Natural killer cell treated with Interleukin-12 subunit alpha and Interleukin-12 subunit beta and Interleukin-15 and Interleukin-18, amount 100 ng/mL, for 72 hours (primary cell): ENCODE measurements around the gene BRINP1. TPM values are rescaled to one million over a fixed set of nuclear protein-coding genes. Genes with fewer than 3 reads are reported as not detected.

Experiments used
- ATAC-seq, 2 donors: fragments of 150-1000 bp; cut with Tn5 transposase in 1 of 2; sonication (Bioruptor Pico), chemical (Tn5 transposase) in 1 of 2; 2 replicates each; pipeline ENCODE4 v1.10.0; 2021
- DNase-seq: peaks from one replicate; pipeline ENCODE4 v3.0.0; 2022; ENCODE audit warnings: low spot score
- H3K27ac Mint-ChIP-seq, 2 donors: 1 replicate in 1 of 2; 2 replicates in 1 of 2; pipeline ENCODE4 v1.8.0; 2022; ENCODE audit warnings: mixed read lengths in 2 of 2, mild to moderate bottlenecking in 1 of 2, moderate library complexity in 1 of 2
- H3K27me3 Mint-ChIP-seq, 2 donors: 1 replicate in 1 of 2; 2 replicates in 1 of 2; pipeline ENCODE4 v1.8.0; 2022; ENCODE audit warnings: mixed read lengths in 2 of 2
- H3K36me3 Mint-ChIP-seq: one replicate; pipeline ENCODE4 v1.8.0; 2022; ENCODE audit warnings: mixed read lengths
- H3K4me1 Mint-ChIP-seq, 2 donors: 1 replicate in 1 of 2; 2 replicates in 1 of 2; pipeline ENCODE4 v1.8.0; 2022; ENCODE audit warnings: low read depth in 2 of 2, mixed read lengths in 2 of 2, mild to moderate bottlenecking in 1 of 2
- H3K4me3 Mint-ChIP-seq: one replicate; pipeline ENCODE4 v1.8.0; 2022; ENCODE audit warnings: mixed read lengths
- H3K9me3 Mint-ChIP-seq: 2 replicates; pipeline ENCODE4 v1.8.0; 2022; ENCODE audit warnings: mixed read lengths
- total RNA-seq, 2 donors: library from RNA; stranded (reverse); gene quantifications; one replicate each; pipeline ENCODE4 v1.2.3, GENCODE V29; 2022

The BRINP1 gene
- total RNA-seq, 2 donors from 2014 or later: not detected

- no peak for DNase-seq
- H3K4me1 Mint-ChIP-seq: no peaks in the 10 kb centered on the region
- peaks cover 11% of the 10 kb centered on the region for H3K9me3 Mint-ChIP-seq
- no peak overlapping the region for H3K27ac Mint-ChIP-seq
- no peaks in the 10 kb centered on the region for H3K27me3 Mint-ChIP-seq
- H3K4me3 Mint-ChIP-seq: no peak overlapping the region
- no peak for ATAC-seq
- H3K36me3 Mint-ChIP-seq: peaks cover 4% of the 10 kb centered on the region
Observed at GRCh38 chr9:119322184-119322583, 47.1 kb downstream of the BRINP1 start.

DNA sequence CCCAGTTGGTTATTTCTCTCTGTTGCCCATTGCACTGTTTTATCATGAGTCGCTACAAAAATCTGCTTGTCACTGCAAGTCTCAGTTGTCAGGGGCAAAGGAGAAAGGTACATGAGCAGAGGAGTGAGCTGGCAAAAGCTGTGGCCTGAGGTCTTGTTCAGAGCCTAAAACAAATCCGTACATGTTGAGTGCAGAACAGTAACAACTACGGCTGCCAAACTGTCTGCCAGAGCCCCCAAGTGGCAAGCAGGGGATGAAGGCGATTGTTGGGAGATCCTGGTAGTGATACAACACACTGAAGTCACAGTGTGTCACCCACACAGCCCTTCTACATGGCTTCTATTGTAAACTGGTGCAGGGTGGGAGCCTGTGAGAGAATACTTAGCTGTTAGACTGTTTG, 50.9 kb downstream of the BRINP1 start:
- no peak overlapping the region for H3K27ac Mint-ChIP-seq
- H3K36me3 Mint-ChIP-seq: no peaks in the 10 kb centered on the region
- no peaks in the 10 kb centered on the region for H3K27me3 Mint-ChIP-seq
- H3K4me3 Mint-ChIP-seq: no peak overlapping the region
- ATAC-seq (no peak), DNase-seq (no peak)
- no peaks in the 10 kb centered on the region for H3K4me1 Mint-ChIP-seq
- H3K9me3 Mint-ChIP-seq: peaks cover 9% of the 10 kb centered on the region

DNA sequence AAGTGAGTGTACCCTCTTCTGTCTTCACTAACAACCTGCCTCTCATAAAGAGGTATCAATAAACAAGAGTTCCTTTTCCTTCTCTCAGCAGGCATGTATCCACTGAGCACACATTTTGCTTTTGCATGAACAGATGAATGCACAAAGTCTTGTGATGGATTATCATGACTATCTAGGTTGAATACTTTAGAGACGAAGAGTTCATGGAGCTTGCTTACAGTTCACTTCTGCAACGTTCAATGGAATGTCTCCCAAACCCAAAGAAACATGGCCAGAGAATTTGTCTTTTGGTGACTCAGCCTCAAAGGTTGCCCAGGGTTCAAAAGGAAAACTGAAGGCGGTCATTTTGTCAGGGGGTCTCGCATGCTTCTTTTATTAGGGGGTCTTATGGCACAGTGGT, 55.4 kb downstream of the BRINP1 start:
- H3K27me3 Mint-ChIP-seq: no peaks in the 10 kb centered on the region
- no peaks in the 10 kb centered on the region for H3K4me1 Mint-ChIP-seq
- no peaks in the 10 kb centered on the region for H3K36me3 Mint-ChIP-seq
- peaks cover 11% of the 10 kb centered on the region for H3K9me3 Mint-ChIP-seq
- DNase-seq (no peak), ATAC-seq (no peak)
- no peak overlapping the region for H3K27ac Mint-ChIP-seq
- no peak overlapping the region for H3K4me3 Mint-ChIP-seq

- ATAC-seq: no peak
- Mint-ChIP-seq H3K27ac (no peak overlapping the region), H3K27me3 (peaks cover 0 to 1% of the 10 kb centered on the region in 2 donors), H3K4me3 (no peak overlapping the region), H3K4me1 (no peaks in the 10 kb centered on the region), H3K36me3 (no peaks in the 10 kb centered on the region), H3K9me3 (peaks cover 6% of the 10 kb centered on the region)
- no peak for DNase-seq
Observed at GRCh38 chr9:119310741-119311140, 58.5 kb downstream of the BRINP1 start.

- Mint-ChIP-seq H3K36me3 (no peaks in the 10 kb centered on the region), H3K4me1 (no peaks in the 10 kb centered on the region), H3K4me3 (no peak overlapping the region), H3K27ac (no peak overlapping the region), H3K9me3 (peaks cover 7% of the 10 kb centered on the region), H3K27me3 (peaks cover 0 to 7% of the 10 kb centered on the region in 2 donors)
- DNase-seq (no peak), ATAC-seq (no peak)
Observed at GRCh38 chr9:119307471-119307870, 61.8 kb downstream of the BRINP1 start.

- Mint-ChIP-seq H3K4me3 (no peak overlapping the region), H3K9me3 (peaks cover 12% of the 10 kb centered on the region), H3K36me3 (no peaks in the 10 kb centered on the region), H3K4me1 (no peaks in the 10 kb centered on the region), H3K27me3 (peaks cover 2 to 7% of the 10 kb centered on the region in 2 donors), H3K27ac (no peak overlapping the region)
- DNase-seq (no peak), ATAC-seq (no peak)
Observed at GRCh38 chr9:119304555-119304954, 64.7 kb downstream of the BRINP1 start.

DNA sequence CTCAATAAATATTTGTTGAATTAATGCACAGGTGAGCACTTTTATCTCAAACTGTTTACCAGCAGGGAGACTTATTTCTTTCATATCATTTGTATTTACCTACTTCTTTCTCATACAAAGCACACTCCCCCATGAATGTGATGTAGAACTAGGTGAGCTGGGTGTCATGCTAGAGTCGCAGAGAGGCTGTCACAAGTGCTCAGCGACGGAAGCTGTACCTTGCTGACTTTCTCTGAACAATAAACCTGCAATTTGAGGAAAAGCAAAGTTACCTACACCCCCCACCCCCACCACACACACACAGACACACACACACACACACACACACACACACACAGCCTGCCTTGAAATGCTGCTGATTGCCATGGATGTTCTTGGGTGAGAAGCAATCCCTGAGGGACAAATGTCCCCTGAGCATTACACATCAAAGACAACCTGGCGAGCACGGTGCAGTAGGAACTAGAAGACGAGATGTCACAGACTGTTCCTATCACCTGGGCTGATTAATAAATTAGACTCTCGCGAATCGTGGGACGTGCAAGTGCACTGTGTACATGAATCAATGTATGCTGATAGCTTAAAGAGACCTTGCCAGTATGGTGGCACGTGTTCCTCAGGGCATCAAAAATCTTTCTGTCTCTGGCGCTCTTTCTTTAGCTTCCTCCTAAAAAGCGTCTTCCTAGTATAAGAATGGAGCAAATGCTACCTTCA, 66.1 kb downstream of the BRINP1 start:
- no peaks in the 10 kb centered on the region for H3K4me1 Mint-ChIP-seq
- H3K36me3 Mint-ChIP-seq: no peaks in the 10 kb centered on the region
- H3K9me3 Mint-ChIP-seq: peaks cover 12% of the 10 kb centered on the region
- DNase-seq: no peak
- no peak for ATAC-seq
- H3K27ac Mint-ChIP-seq: no peak overlapping the region
- peaks cover 2 to 7% of the 10 kb centered on the region in 2 donors for H3K27me3 Mint-ChIP-seq
- H3K4me3 Mint-ChIP-seq: no peak overlapping the region

DNA sequence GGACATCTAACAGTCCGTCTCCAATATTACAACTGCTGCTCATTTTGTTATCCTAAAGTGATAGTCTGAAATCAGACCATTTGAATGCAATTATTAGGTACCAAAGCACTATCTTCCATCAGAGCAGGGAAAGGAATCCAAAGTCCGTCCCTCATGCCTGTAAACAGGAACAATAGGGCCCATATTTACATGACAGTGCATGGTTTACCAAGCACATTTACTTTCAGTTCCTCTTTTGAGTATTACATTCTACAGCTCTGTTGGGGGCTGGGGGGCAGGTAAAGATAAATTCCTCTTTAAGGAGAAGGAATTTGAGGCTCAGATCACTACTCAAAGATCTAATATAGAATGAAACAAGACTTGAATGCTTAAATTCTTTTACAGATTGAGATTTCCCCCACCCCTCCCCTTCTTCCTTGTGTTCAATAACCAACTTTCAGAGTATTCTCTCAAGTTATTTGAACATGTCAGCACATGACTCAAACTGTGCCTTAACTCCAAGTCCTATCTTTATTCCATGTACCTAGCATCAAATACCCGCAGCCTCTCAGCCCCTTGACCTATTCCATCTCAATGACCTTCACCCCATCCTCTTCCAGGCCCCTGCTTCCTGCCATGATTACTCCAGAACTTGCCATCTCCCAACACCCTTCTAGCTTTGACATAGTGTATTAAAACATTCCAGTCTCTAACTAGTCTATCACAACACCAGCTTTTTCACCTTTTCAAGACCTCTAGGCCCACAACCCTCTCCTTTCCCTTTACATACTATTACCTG, 71.0 kb downstream of the BRINP1 start:
- DNase-seq: no peak
- H3K36me3 Mint-ChIP-seq: no peaks in the 10 kb centered on the region
- H3K9me3 Mint-ChIP-seq: peaks cover 4% of the 10 kb centered on the region
- ATAC-seq: no peak
- H3K27me3 Mint-ChIP-seq: peaks cover 0 to 2% of the 10 kb centered on the region in 2 donors
- H3K4me1 Mint-ChIP-seq: no peaks in the 10 kb centered on the region
- H3K27ac Mint-ChIP-seq: no peak overlapping the region
- no peak overlapping the region for H3K4me3 Mint-ChIP-seq

- Mint-ChIP-seq H3K27me3 (peaks cover 0 to 3% of the 10 kb centered on the region in 2 donors), H3K4me3 (no peak overlapping the region), H3K4me1 (no peaks in the 10 kb centered on the region), H3K27ac (no peak overlapping the region), H3K36me3 (no peaks in the 10 kb centered on the region), H3K9me3 (no peaks in the 10 kb centered on the region)
- DNase-seq (no peak), ATAC-seq (no peak)
Observed at GRCh38 chr9:119291554-119291953, 77.7 kb downstream of the BRINP1 start.

DNA sequence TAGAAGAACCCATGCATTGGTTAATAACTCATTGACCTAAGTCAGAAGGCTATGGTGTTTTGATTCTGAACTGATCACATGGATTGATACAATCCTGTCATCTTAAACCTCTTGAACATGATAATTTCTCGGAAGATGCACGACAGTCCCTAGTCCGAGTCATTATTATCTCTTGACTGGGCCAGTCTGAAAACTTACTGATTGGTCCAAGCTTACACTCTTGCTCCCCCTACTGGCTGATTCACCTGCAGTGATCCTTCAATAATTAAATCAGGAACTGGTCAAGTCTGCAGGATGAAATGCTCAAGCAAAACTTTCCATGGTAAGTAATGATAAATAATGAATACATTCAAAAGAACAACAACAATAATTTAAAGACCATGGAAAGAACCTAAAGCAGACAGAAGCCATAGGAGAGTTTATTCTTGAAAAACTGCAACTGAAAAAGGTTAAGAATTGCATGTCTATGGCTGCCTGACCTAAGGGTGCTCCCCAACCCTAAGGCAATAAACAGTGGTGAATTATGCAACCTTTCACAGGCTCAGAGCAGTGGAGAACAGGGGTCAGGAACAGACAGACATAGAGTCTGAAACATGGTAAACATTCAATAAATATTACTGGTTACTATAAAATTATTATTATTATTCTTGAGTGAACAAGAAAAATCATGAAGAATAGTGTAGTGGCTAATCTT, 79.3 kb downstream of the BRINP1 start:
- DNase-seq: no peak
- ATAC-seq: no peak
- Mint-ChIP-seq H3K36me3 (no peaks in the 10 kb centered on the region), H3K4me3 (no peak overlapping the region), H3K9me3 (no peaks in the 10 kb centered on the region), H3K4me1 (no peaks in the 10 kb centered on the region), H3K27me3 (peaks cover 0 to 5% of the 10 kb centered on the region in 2 donors), H3K27ac (no peak overlapping the region)

DNA sequence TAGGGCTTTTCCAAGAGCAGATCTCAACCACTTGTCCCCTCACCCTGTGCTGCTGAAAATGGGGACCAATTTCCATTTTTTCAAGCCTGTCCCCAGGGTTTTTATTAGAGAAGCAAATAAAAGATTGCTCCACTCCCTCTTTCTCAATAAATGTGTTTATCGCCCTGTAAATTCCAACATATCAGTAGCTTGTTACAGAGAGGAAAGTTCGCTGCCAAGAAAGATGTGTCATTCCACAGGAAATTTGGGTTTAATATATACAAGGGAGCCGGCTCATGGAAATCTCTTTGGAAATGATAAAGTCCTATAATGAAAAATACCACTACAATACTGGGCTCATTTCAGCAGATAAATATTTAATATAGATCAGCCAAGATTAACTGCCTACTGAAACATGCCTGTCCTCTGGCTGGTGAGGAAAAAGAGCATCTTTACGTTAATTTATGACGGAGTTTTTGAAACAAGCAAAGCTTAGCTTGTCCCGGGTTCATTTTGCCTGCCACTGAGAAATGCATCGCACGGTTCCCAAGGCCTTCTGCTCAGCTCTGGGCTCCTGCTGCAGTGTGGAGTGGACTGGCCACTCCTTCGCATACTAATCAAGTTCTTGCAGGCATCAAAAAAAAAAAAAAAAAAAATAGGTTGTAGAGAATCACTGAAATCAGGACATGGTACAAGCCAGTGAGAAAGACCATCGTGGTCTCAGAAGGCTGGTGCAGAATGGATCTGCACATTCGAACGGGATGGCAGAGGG, 84.5 kb downstream of the BRINP1 start:
- no peak for DNase-seq
- Mint-ChIP-seq H3K36me3 (no peaks in the 10 kb centered on the region), H3K27ac (no peak overlapping the region), H3K4me1 (no peaks in the 10 kb centered on the region), H3K4me3 (no peak overlapping the region), H3K27me3 (peaks cover 16% of the 10 kb centered on the region in 2 donors), H3K9me3 (no peaks in the 10 kb centered on the region)
- ATAC-seq: no peak

DNA sequence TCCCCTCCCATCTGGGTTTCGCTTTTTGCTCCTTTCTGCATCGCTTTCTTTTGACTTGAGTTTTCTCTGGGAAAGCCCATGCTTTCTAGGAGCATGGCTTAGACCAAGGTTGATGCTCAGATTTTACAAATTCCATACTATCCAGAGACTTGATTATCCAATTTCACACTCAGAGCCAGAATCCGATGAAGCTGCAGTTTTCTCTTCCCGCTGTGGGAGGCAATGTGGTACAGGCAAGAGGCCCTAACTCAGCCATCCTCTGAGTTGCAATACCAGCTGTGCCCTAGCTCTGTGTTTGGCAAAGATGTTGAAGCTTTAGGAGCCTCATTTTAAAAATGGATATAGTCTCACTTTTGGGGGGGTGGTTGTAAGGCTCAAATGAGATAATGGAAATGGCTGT, 85.1 kb downstream of the BRINP1 start:
- ATAC-seq (no peak), DNase-seq (no peak)
- Mint-ChIP-seq H3K9me3 (no peaks in the 10 kb centered on the region), H3K4me1 (no peaks in the 10 kb centered on the region), H3K4me3 (no peak overlapping the region), H3K36me3 (no peaks in the 10 kb centered on the region), H3K27ac (no peak overlapping the region), H3K27me3 (peaks cover 16% of the 10 kb centered on the region in 2 donors)

- Mint-ChIP-seq H3K27me3 (peaks cover 16% of the 10 kb centered on the region in 2 donors), H3K4me3 (no peak overlapping the region), H3K36me3 (no peaks in the 10 kb centered on the region), H3K27ac (no peak overlapping the region), H3K9me3 (no peaks in the 10 kb centered on the region), H3K4me1 (no peaks in the 10 kb centered on the region)
- no peak for ATAC-seq
- no peak for DNase-seq
Observed at GRCh38 chr9:119283078-119283794, 86.0 kb downstream of the BRINP1 start.
